Endothelial cell of umbilical vein (primary cell): Measurements from ENCODE around the gene TUFM. TPM values are rescaled to one million over a fixed set of nuclear protein-coding genes. Genes with fewer than 3 reads are reported as not detected.

Experiments
- BruUV-seq: library from RNA; stranded (reverse); fragments of 400-500 nt; replicated peaks from 2 replicates; lab custom pipeline; 2021; lab: Mats Ljungman, UMichigan
- CTCF ChIA-PET: fragments of 300-600, 350-600 bp; sonication (Branson Sonifier 250); formaldehyde crosslinking; loops from one replicate; lab custom pipeline; 2021; ENCODE audit warnings: antibody characterized with exemption, inconsistent platforms; lab: Charles Lee
- POLR2A ChIA-PET: fragments of 300-600, 350-600 bp; sonication (Branson Sonifier 250); formaldehyde crosslinking; loops from one replicate; lab custom pipeline; 2021; ENCODE audit warnings: antibody characterized with exemption, inconsistent platforms; lab: Charles Lee
- DNase-seq: peaks from one replicate; pipeline ENCODE4 v3.0.0-alpha.2; 2011; ENCODE audit warnings: low read depth, low spot score
- FAIRE-seq: peaks from 2 replicates; lab custom pipeline; 2011; peaks lifted over from hg19 to GRCh38; lab: Jason Lieb, UNC
- H2AFZ ChIP-seq: 2 replicates; pipeline ENCODE4 v1.6.0; 2012; ENCODE audit warnings: low read depth, low read length, control low read depth, inconsistent platforms
- H3K27ac ChIP-seq: 2 replicates; pipeline ENCODE4 v1.5.1; 2011; ENCODE audit warnings: low read depth, mild to moderate bottlenecking, control low read depth, low read length, moderate library complexity; ENCODE audit not compliant: insufficient read depth
- H3K27me3 ChIP-seq, 2 experiments: 2 replicates each; pipeline versions ENCODE4 v1.6.0 to v1.6.1; 2011; ENCODE audit warnings: low read length in 2 of 2, mixed read lengths in 1 of 2; ENCODE audit not compliant: control insufficient read depth in 2 of 2, insufficient read depth in 2 of 2
- H3K36me3 ChIP-seq, 2 experiments: 2 replicates in 1 of 2; 3 replicates in 1 of 2; pipeline ENCODE4 v1.5.1; 2011; ENCODE audit warnings: low read length in 2 of 2, mild to moderate bottlenecking in 1 of 2, moderate library complexity in 1 of 2; ENCODE audit not compliant: control insufficient read depth in 2 of 2, insufficient read depth in 2 of 2; ENCODE audit errors: extremely low read depth in 1 of 2
- H3K4me1 ChIP-seq: 3 replicates; pipeline ENCODE4 v1.5.1; 2011; ENCODE audit warnings: mild to moderate bottlenecking, low read length; ENCODE audit not compliant: control insufficient read depth, insufficient read depth; ENCODE audit errors: extremely low read depth
- H3K4me2 ChIP-seq: 2 replicates; pipeline ENCODE4 v1.6.1; 2011; ENCODE audit warnings: low read length, control low read depth, mixed read lengths; ENCODE audit not compliant: insufficient read depth
- H3K4me3 ChIP-seq, 3 experiments: fragments of 200-600 bp in 1 of 3; sonication (generic), shearing (Covaris generic) in 1 of 3; replicated peaks in 1 of 3; 2 replicates each; pipeline ENCODE4 v1.5.1; 2011 to 2016; ENCODE audit warnings: control low read depth in 3 of 3, low read length in 3 of 3, mild to moderate bottlenecking in 2 of 3, inconsistent platforms in 1 of 3, low read depth in 1 of 3, moderate library complexity in 1 of 3; ENCODE audit not compliant: insufficient read depth in 1 of 3
- H3K79me2 ChIP-seq: 2 replicates; pipeline ENCODE4 v1.6.0; 2012; ENCODE audit warnings: low read length, inconsistent platforms; ENCODE audit not compliant: control insufficient read depth, insufficient read depth
- H3K9ac ChIP-seq: replicated peaks from 2 replicates; pipeline ENCODE3; 2011; ENCODE audit warnings: low read length, control low read depth; ENCODE audit not compliant: insufficient read depth; ENCODE audit errors: extremely low read depth
- H3K9me1 ChIP-seq: replicated peaks from 3 replicates; pipeline ENCODE4 v1.6.0; 2011; ENCODE audit warnings: mild to moderate bottlenecking, low read length; ENCODE audit not compliant: control insufficient read depth, insufficient read depth; ENCODE audit errors: extremely low read depth
- H3K9me3 ChIP-seq: replicated peaks from 2 replicates; pipeline ENCODE4 v1.5.1; 2012; ENCODE audit warnings: low read length, inconsistent platforms; ENCODE audit not compliant: control insufficient read depth, insufficient read depth
- H4K20me1 ChIP-seq: replicated peaks from 2 replicates; pipeline ENCODE3; 2011; ENCODE audit warnings: mild to moderate bottlenecking, low read length; ENCODE audit not compliant: control insufficient read depth, insufficient read depth; ENCODE audit errors: extremely low read depth
- CTCF ChIP-seq, 2 donors: IDR thresholded peaks; 1 replicate in 1 of 2; 2 replicates in 1 of 2; pipeline ENCODE4 v1.5.1; 2011; ENCODE audit warnings: low read length in 2 of 2, mild to moderate bottlenecking in 2 of 2, moderate library complexity in 2 of 2, control low read depth in 1 of 2, inconsistent platforms in 1 of 2, low read depth in 1 of 2; ENCODE audit not compliant: insufficient read depth in 1 of 2; ENCODE audit errors: extremely low read depth in 1 of 2
- EZH2 ChIP-seq: IDR thresholded peaks from 2 replicates; pipeline ENCODE4 v1.6.1; 2012; ENCODE audit warnings: borderline replicate concordance, low read depth, mild to moderate bottlenecking, moderate library complexity, low read length, inconsistent platforms; ENCODE audit not compliant: severe bottlenecking
- FOS ChIP-seq: IDR thresholded peaks from 2 replicates; pipeline ENCODE4 v1.6.1; 2011; ENCODE audit warnings: mild to moderate bottlenecking, low read length, moderate library complexity, borderline replicate concordance; ENCODE audit not compliant: insufficient read depth
- GATA2 ChIP-seq: IDR thresholded peaks from 2 replicates; pipeline ENCODE4 v1.7.0; 2011; ENCODE audit warnings: low read depth, mild to moderate bottlenecking, moderate library complexity, mixed read lengths, low read length; ENCODE audit not compliant: insufficient read length, insufficient read depth
- JUN ChIP-seq: IDR thresholded peaks from 2 replicates; pipeline ENCODE4 v1.6.1; 2011; ENCODE audit warnings: borderline replicate concordance, low read depth; ENCODE audit not compliant: insufficient read length, insufficient read depth
- MAX ChIP-seq: IDR thresholded peaks from 2 replicates; pipeline ENCODE4 v1.6.1; 2011; ENCODE audit not compliant: insufficient read depth, insufficient read length
- MYC ChIP-seq: IDR thresholded peaks from one replicate; pipeline ENCODE4 v1.6.1; 2011; ENCODE audit warnings: mild to moderate bottlenecking, low read depth, low read length
- POLR2A ChIP-seq: IDR thresholded peaks from 2 replicates; pipeline ENCODE4 v1.6.1; 2012; ENCODE audit warnings: low read depth, mild to moderate bottlenecking, control low read depth, low read length
- POLR2AphosphoS5 ChIP-seq: IDR thresholded peaks from 2 replicates; pipeline ENCODE4 v1.6.1; 2012; ENCODE audit warnings: low read depth, mild to moderate bottlenecking, control low read depth, low read length, moderate library complexity; ENCODE audit not compliant: insufficient read depth
- dilution Hi-C: fragments of 300-500 bp; cut with MboI; formaldehyde crosslinking; loops from one replicate; pipeline ENCODE4 v1.15.0; 2019; ENCODE audit warnings: low sequenced_read_pairs; ENCODE audit not compliant: extremely low pct_ligation_motif_present
- intact Hi-C: fragments of 100-400 bp; cut with micrococcal nuclease; formaldehyde crosslinking; loops from one replicate; pipeline ENCODE4 v1.10.0; 2022
- polyA plus RNA-seq, 4 experiments: library from polyadenylated mRNA; depleted of rRNA in 3 of 4; stranded (reverse) in 3 of 4; unstranded in 1 of 4; fragments of >200 nt; gene quantifications; 2 replicates each; pipeline versions ENCODE4 v1.2.1 to v1.2.3, GENCODE V29; 2011 to 2012; ENCODE audit warnings: missing spikeins in 1 of 4
- total RNA-seq: library from RNA; stranded (reverse); gene quantifications from 2 replicates; pipeline ENCODE4 v1.2.3, GENCODE V29; 2021

Gene TUFM
- total and polyA plus RNA-seq, 2 donors (not counting 3 experiments of a cell fraction or from before 2014, with no cell fraction given) = 186 to 227 TPM

DNA sequence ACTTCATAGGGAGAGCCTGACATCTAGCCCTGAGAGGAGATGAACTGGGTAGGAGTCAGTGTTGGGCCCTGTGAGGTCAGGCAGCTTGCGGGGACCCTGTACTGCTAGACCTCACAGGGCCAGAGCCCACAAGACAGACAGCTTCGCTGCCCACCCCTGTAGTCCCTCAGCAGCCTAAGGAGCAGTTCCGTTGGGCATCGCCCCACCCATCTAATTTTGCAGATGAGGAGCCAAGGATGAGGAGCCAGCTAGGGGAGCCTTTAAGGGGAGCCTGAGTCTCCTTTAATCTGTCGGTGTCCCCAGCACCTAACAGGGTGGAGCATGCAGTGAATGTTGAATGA lies 755 bp upstream of the TUFM start:
- Histone ChIP-seq H3K9ac (peak overlapping the region; percentile 59), H3K4me2 (peak overlapping the region; percentile 75), H3K9me1 (no peaks in the 10 kb centered on the region), H3K27ac (peak overlapping the region; percentile 42), H3K9me3 (no peaks in the 10 kb centered on the region), H2AFZ (peak overlapping the region; percentile 66), H3K27me3 (no peaks in the 10 kb centered on the region), H3K4me3 (peak overlapping the region; percentile 48 to 77 (median 67)), H3K36me3 (peaks cover 9 to 22% of the 10 kb centered on the region in 2 experiments), H4K20me1 (no peaks in the 10 kb centered on the region), H3K4me1 (peaks cover 13% of the 10 kb centered on the region), H3K79me2 (peaks cover 27% of the 10 kb centered on the region)
- no TSS peak for BruUV-seq
- intact Hi-C loops (loop anchor here (1.0 kb wide), 5 partner anchors 16 to 103 kb away; partner anchors contain the start of genes NFATC2IP, RABEP2 and SH2B1), dilution Hi-C loops (no loop called here)
- TF ChIP-seq POLR2A (no peak), POLR2AphosphoS5 (no peak), MAX (no peak), MYC (no peak), JUN (no peak), CTCF (IDR thresholded peaks at IDR 0.05; ENCODE audit: extremely low read depth in 1 of 2, insufficient read depth in 1 of 2, low read depth in 1 of 2, low read length in 2 of 2) (no peak), GATA2 (no peak), EZH2 (no peak), FOS (no peak)
- FAIRE-seq (peak; percentile 40), DNase-seq (no peak)
- POLR2A ChIA-PET = interaction anchor here (1.5 to 2.3 kb wide), 2 partner anchors 16 to 24 kb away, joined by 7 to 13 read pairs; partner anchors contain the start of genes ATXN2L and SH2B1
- CTCF ChIA-PET = interaction anchor here (1.0 to 3.1 kb wide), 8 partner anchors 12 to 127 kb away, joined by 3 to 20 read pairs (median 4); partner anchors contain the start of genes ATXN2L and SH2B1
